NCI-H526 treated with DMSO at 0.1 percent for 48 hours (cell line): ENCODE data around the gene MYO7B.

Experiments
- DNase-seq: peaks from one replicate; lab custom pipeline; 2025; lab: John Stamatoyannopoulos, UW

The MYO7B gene

GRCh38 chr2:127609031-127609751, 73.7 kb downstream of the MYO7B start:
- DNase-seq = no peak

- DNase-seq = no peak
These were observed 74.3 kb downstream of the MYO7B start for GRCh38 chr2:127609818-127610217.

GRCh38 chr2:127610561-127610960, 75.1 kb downstream of the MYO7B start:
- no peak for DNase-seq

- no peak for DNase-seq
These were observed 75.8 kb downstream of the MYO7B start for GRCh38 chr2:127611076-127611925.

GRCh38 chr2:127612111-127612822, 76.8 kb downstream of the MYO7B start:
- DNase-seq = no peak

GRCh38 chr2:127614246-127614645, 78.8 kb downstream of the MYO7B start:
- no peak for DNase-seq

GRCh38 chr2:127614731-127615130, 79.2 kb downstream of the MYO7B start:
- no peak for DNase-seq

- no peak for DNase-seq
These were observed 80.2 kb downstream of the MYO7B start for GRCh38 chr2:127615511-127616166.

GRCh38 chr2:127618551-127619202, 83.2 kb downstream of the MYO7B start:
- DNase-seq = no peak

GRCh38 chr2:127619203-127619590, 83.7 kb downstream of the MYO7B start:
- DNase-seq = no peak

- DNase-seq = no peak
These were observed 84.6 kb downstream of the MYO7B start for GRCh38 chr2:127619877-127620705.

- no peak for DNase-seq
These were observed 85.4 kb downstream of the MYO7B start for GRCh38 chr2:127620866-127621265.

- no peak for DNase-seq
These were observed 86.5 kb downstream of the MYO7B start for GRCh38 chr2:127621981-127622431.

- no peak for DNase-seq
These were observed 87.3 kb downstream of the MYO7B start for GRCh38 chr2:127622561-127623387.

- DNase-seq = no peak
These were observed 88.2 kb downstream of the MYO7B start for GRCh38 chr2:127623388-127624319.

GRCh38 chr2:127624320-127624755, 88.9 kb downstream of the MYO7B start:
- DNase-seq = no peak

GRCh38 chr2:127624756-127625571, 89.5 kb downstream of the MYO7B start:
- DNase-seq = no peak

GRCh38 chr2:127625572-127625951, 90.1 kb downstream of the MYO7B start:
- no peak for DNase-seq
